Endodermal cell (in vitro differentiated cells): ENCODE measurements around the gene PSMB11. TPM values are rescaled to one million over a fixed set of nuclear protein-coding genes. Genes with fewer than 3 reads are reported as not detected.

Experiments used
- DNase-seq: peaks from one replicate; pipeline ENCODE4 v3.0.0-alpha.2; 2017
- H3K27ac ChIP-seq: 2 replicates; pipeline ENCODE4 v1.5.1; 2013; ENCODE audit warnings: mild to moderate bottlenecking, low read depth, low read length, moderate library complexity
- H3K27me3 ChIP-seq: 2 replicates; pipeline ENCODE4 v1.6.1; 2013; ENCODE audit warnings: mild to moderate bottlenecking, low read length, moderate library complexity; ENCODE audit not compliant: insufficient read depth, control insufficient read depth, poor library complexity, severe bottlenecking
- H3K36me3 ChIP-seq: 2 replicates; pipeline ENCODE4 v1.7.0; 2013; ENCODE audit warnings: mild to moderate bottlenecking, low read length, moderate library complexity; ENCODE audit not compliant: control insufficient read depth, insufficient read depth
- H3K4me1 ChIP-seq: one replicate; pipeline ENCODE4 v1.7.0; 2013; ENCODE audit warnings: low read length; ENCODE audit not compliant: control insufficient read depth, insufficient read depth
- H3K4me3 ChIP-seq: 2 replicates; pipeline ENCODE4 v1.5.1; 2013; ENCODE audit warnings: mild to moderate bottlenecking, low read length, moderate library complexity
- H3K9ac ChIP-seq: 2 replicates; pipeline ENCODE4 v1.6.1; 2013; ENCODE audit warnings: mild to moderate bottlenecking, low read length, moderate library complexity; ENCODE audit not compliant: poor library complexity, severe bottlenecking; ENCODE audit errors: extremely low read depth
- H3K9me3 ChIP-seq: 2 replicates; pipeline ENCODE4 v1.6.1; 2013; ENCODE audit warnings: mild to moderate bottlenecking, low read length, moderate library complexity; ENCODE audit not compliant: control insufficient read depth
- H3K27ac Mint-ChIP-seq: 2 replicates; pipeline ENCODE4 v1.8.0; 2020; ENCODE audit warnings: mixed read lengths
- H3K27me3 Mint-ChIP-seq: 2 replicates; pipeline ENCODE4 v1.8.0; 2021; ENCODE audit warnings: mild to moderate bottlenecking, mixed read lengths; ENCODE audit not compliant: insufficient read depth
- H3K36me3 Mint-ChIP-seq: 2 replicates; pipeline ENCODE4 v1.8.0; 2020; ENCODE audit warnings: low read depth, mixed read lengths
- H3K4me1 Mint-ChIP-seq: 2 replicates; pipeline ENCODE4 v1.8.0; 2020; ENCODE audit warnings: mixed read lengths
- H3K4me3 Mint-ChIP-seq: 2 replicates; pipeline ENCODE4 v1.8.0; 2020; ENCODE audit warnings: mild to moderate bottlenecking, moderate library complexity, mixed read lengths
- H3K9me3 Mint-ChIP-seq: 2 replicates; pipeline ENCODE4 v1.8.0; 2020; ENCODE audit warnings: mild to moderate bottlenecking, mixed read lengths
- CTCF ChIP-seq: fragments of 200-600 bp; sonication (generic); conservative IDR thresholded peaks from 2 replicates; pipeline ENCODE4 v1.5.0; 2021; ENCODE audit warnings: antibody characterized with exemption, mild to moderate bottlenecking
- WGBS, 2 experiments: methylation state at CpG; one replicate each; pipeline versions ENCODE4 v1.1.5 to v1.1.7; 2013; ENCODE audit warnings: missing lambda C conversion rate in 2 of 2, mixed read lengths in 1 of 2; ENCODE audit not compliant: insufficient coverage in 1 of 2, insufficient read length in 1 of 2; 5-methylcytosine and 5-hydroxymethylcytosine counted together
- long read RNA-seq, 4 experiments: library from polyadenylated mRNA in 2 of 4; library from RNA in 1 of 4; library from capped mRNA in 1 of 4; stranded (forward) in 3 of 4; unstranded in 1 of 4; transcript quantifications; one replicate each; pipeline ENCODE4 v2.0.0, GENCODE V29; 2020 to 2021; ENCODE audit warnings: inconsistent platforms in 1 of 4
- polyA plus RNA-seq, 2 experiments: library from polyadenylated mRNA; stranded (reverse); fragments of 50-300 nt; gene quantifications; one replicate each; pipeline ENCODE4 v1.2.3, GENCODE V29; 2013
- total RNA-seq, 2 donors: library from RNA; stranded (reverse); fragmentation: NEBNext Ultra II Directional in 1 of 2; extraction: Animal tissue kit (Norgen Biotek cat#: 25700) in 1 of 2; gene quantifications; 2 replicates in 1 of 2; 3 replicates in 1 of 2; pipeline ENCODE4 v1.2.1, GENCODE V29; 2021

PSMB11 gene
- total RNA-seq = not detected
- polyA plus RNA-seq (2013, experiment 1 of 2) = not detected
- polyA plus RNA-seq (2013, experiment 2 of 2) = not detected
- long read RNA-seq, experiment 1 = 0 reads
- long read RNA-seq, experiment 2 = 0 reads
- long read RNA-seq, experiment 3 = 0 reads
- long read RNA-seq, experiment 4 = 0 reads

DNA sequence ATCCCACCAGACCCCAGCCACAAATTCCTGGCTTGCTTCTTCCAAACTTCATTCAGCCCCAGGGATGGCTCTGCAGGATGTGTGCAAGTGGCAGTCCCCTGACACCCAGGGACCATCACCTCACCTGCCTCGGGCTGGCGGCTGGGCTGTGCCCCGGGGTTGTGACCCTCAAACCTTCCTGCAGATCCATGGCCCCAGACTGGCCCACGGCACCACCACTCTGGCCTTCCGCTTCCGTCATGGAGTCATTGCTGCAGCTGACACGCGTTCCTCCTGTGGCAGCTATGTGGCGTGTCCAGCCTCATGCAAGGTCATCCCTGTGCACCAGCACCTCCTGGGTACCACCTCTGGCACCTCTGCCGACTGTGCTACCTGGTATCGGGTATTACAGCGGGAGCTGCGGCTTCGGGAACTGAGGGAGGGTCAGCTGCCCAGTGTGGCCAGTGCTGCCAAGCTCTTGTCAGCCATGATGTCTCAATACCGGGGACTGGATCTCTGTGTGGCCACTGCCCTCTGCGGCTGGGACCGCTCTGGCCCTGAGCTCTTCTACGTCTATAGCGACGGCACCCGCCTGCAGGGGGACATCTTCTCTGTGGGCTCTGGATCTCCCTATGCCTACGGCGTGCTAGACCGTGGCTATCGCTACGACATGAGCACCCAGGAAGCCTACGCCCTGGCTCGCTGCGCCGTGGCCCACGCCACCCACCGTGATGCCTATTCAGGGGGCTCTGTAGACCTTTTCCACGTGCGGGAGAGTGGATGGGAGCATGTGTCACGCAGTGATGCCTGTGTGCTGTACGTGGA is at the start of gene PSMB11:
Gene PSMB11 (plus strand): TSS at position 51 of the 804 bp plus-strand sequence. CDS start 14 bp downstream, at position 65.
- Histone ChIP-seq H3K4me3 (no peak within 1 kb of the TSS), H3K9ac (no peak within 1 kb of the TSS), H3K9me3 (no peaks in the 10 kb centered on the region), H3K27ac (no peak within 1 kb of the TSS), H3K36me3 (no peaks in the 10 kb centered on the region), H3K27me3 (no peaks in the 10 kb centered on the region), H3K4me1 (peaks cover 19% of the 10 kb centered on the region)
- peaks cover 31% of the 10 kb centered on the region for H3K4me1 Mint-ChIP-seq
- peak; percentile 43 for TF ChIP-seq CTCF
- no peak for DNase-seq
- H3K4me3 Mint-ChIP-seq = no peak within 1 kb of the TSS
- no peaks in the 10 kb centered on the region for H3K9me3 Mint-ChIP-seq
- H3K27me3 Mint-ChIP-seq = no peaks in the 10 kb centered on the region
- H3K36me3 Mint-ChIP-seq = peaks cover 2% of the 10 kb centered on the region
- 94 to 95% methylated on average over 32 to 36 of the region's 36 CpGs for WGBS, 2 experiments
- H3K27ac Mint-ChIP-seq = no peak within 1 kb of the TSS

DNA sequence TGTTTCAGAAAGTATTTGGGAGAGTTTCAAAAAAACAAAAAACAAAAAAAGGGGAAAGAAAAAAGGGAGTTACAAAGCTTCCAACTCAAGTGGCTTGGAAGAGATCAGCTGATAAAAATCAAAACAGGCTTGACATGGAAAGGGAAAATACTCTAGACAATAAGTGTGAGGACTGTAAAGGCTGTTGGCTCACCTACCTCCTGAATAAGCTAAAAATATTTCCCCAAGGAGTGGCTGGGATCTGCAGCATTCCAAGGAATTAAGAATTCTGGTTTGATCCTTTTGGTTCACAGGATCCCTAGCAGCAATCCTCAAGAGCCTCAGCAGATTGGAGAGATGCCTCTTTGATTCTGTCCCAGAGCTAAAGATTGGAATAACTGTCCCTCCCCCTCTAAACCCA is 48.5 kb upstream of the PSMB11 start:
- H3K27me3 ChIP-seq = no peaks in the 10 kb centered on the region
- H3K4me1 ChIP-seq = peaks cover 22% of the 10 kb centered on the region
- no peaks in the 10 kb centered on the region for H3K9me3 Mint-ChIP-seq
- peaks cover 40% of the 10 kb centered on the region for H3K4me1 Mint-ChIP-seq
- no peak for TF ChIP-seq CTCF
- H3K9ac ChIP-seq = peak overlapping the region; percentile 50
- H3K27ac Mint-ChIP-seq = peak overlapping the region; percentile 91
- H3K4me3 ChIP-seq = no peak overlapping the region
- no peak overlapping the region for H3K27ac ChIP-seq
- no peak overlapping the region for H3K4me3 Mint-ChIP-seq
- DNase-seq = no peak
- H3K9me3 ChIP-seq = no peaks in the 10 kb centered on the region
- H3K36me3 Mint-ChIP-seq = peaks cover 6% of the 10 kb centered on the region
- no peaks in the 10 kb centered on the region for H3K27me3 Mint-ChIP-seq
- no peaks in the 10 kb centered on the region for H3K36me3 ChIP-seq

- no peaks in the 10 kb centered on the region for H3K9me3 ChIP-seq
- Mint-ChIP-seq H3K27ac (peak overlapping the region; percentile 95), H3K9me3 (no peaks in the 10 kb centered on the region), H3K4me1 (peaks cover 32% of the 10 kb centered on the region), H3K36me3 (peaks cover 3% of the 10 kb centered on the region), H3K27me3 (no peaks in the 10 kb centered on the region), H3K4me3 (no peak overlapping the region)
- peaks cover 19% of the 10 kb centered on the region for H3K4me1 ChIP-seq
- H3K36me3 ChIP-seq = no peaks in the 10 kb centered on the region
- WGBS, 2 experiments = 24 to 33% methylated on average over 3 to 4 of the region's 4 CpGs
- TF ChIP-seq CTCF = peak; percentile 79
- no peak overlapping the region for H3K4me3 ChIP-seq
- no peak overlapping the region for H3K27ac ChIP-seq
- DNase-seq = peak; percentile 78
- H3K27me3 ChIP-seq = no peaks in the 10 kb centered on the region
- H3K9ac ChIP-seq = no peak overlapping the region
These were observed 47.2 kb upstream of the PSMB11 start for GRCh38 chr14:22994762-22995275.
